ENCODE measurements around the gene FCHSD2.
"Not testable (repeated sequence)": the region's sequence is repeated elsewhere in the genome, so short reads cannot be mapped to it uniquely, and the experiment has no call there.

FCHSD2 gene

DNA sequence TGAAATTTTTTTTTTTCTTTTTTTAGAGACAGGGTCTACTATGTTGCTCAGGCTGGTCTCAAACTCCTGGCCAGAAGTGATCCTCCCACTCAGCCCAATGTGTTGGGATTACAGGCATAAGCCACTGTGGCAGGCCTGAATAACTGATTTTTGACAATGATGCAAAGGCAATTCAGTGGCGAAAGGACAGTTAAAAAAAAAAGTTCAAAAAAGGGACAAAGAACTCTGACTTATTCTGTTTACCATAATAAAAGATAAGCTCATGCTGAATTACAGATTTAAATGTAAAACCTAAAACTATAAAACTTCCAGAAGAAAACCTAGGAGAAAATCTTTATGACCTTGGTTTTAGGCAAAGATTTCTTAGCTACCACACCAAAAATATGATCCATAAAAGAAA is 279.0 kb downstream of the FCHSD2 start:
- DNase-seq: no peak

GRCh38 chr11:72860592-72860991 is 281.5 kb downstream of the FCHSD2 start:
- DNase-seq: no peak

DNA sequence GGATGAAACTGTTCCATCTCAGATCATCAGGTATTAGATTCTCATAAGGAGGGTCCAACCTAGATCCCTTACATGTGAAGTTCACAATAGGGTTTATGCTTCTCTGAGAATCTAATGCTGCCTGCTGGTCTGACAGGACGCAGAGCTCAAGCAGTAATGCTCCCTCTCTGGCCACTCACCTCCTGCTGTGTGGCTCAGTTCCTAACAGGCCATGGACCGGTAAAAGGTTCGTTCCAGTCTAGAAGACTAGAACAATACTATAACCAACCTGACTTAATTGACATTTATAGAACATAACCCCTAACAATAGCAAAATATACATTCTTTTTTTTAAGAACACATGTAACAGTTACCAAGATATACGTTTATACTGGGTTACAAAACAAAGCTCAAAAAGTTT is 282.1 kb downstream of the FCHSD2 start:
- no peak for DNase-seq

DNA sequence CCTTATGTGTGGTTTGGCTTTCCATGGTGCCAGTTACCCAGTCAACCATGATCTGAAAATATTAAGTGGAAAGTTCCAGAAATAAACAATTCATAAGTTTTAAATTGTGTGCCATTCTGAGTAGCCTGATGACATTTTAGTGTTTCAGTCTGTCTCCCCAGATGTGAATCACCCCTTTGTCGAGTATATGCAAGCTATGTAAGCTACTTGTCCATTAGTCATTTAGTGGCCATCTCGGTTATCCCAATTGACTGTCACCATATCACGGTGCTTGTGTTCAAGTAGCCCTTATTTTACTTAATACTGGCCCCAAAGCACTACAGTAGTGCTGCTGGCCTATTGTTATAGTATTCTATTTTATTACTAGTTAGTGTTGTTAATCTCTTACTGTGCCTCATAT is 283.0 kb downstream of the FCHSD2 start:
- no peak for DNase-seq

GRCh38 chr11:72858267-72858666 is 283.9 kb downstream of the FCHSD2 start:
- DNase-seq: not testable (repeated sequence)

DNA sequence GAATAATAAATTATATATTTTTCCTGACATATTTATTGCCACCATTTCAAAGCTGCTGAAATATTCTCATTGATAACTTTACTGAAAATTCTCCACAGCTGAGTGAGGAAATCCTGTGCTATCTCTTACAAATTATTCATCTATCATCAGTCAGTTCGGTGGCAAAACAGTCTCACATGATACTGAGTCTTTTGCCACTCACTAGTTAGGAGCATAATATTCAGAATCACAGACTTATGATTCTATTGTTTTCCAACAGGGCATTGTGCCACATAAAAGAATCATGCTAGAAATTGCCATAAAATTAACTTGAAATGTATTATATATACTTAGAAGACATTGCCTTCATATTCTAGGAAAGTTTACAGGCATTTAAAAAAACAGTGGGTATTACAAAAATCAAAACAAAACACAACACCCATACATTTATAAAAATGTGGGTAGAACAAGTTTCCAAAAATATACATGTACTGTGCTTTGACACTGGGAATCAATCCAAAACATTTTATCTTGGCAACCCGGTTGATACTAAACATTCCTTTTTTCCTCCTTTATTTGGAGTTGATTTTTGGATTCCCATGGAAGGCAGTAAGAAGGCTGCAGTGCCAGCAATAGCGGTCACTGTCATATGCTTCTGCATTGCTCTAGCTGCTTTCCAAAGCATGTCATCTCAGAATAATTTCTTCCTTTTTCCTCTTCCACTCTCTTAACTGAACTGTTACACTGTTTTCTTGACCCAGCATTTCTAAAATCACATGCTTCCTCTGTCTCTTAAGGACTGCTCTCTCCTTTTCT is 285.4 kb downstream of the FCHSD2 start:
- peak; percentile 75 for DNase-seq

DNA sequence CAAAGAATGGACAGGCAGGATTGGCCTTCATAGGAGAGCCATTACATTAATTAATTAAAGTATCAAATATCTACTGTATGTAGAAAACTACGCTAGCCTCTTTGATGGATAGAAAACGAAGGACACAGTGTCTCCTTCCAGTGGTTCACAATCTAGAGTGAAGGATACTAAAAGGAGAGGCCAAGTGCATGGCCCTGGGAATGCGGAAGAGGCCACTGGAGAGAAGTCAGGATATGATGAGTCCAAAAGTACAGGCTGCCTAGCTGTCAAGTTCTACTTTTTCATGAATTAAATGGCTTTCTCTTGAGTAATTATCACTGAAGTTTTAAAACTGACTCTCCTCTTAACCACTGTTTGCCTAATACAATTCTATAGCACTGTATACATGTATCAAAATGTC is 286.1 kb downstream of the FCHSD2 start:
- no peak for DNase-seq

DNA sequence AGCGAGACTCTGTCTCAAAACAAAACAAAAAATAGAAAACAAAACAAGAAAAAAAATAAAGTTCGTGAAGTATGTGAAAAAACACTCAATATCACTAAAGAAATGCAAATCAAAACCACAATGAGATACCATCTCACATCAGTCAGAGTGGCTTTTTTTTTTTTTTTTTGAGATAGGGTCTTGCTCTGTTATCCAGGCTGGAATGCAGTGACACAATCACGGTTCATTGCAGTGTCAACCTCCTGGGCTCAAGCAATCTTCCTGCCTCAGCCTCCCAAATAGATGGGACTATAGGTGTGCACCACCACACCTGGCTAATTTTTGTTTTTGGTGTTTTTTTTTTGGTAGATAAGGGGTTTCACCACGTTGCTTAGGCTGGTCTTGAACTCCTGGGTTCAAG is 290.4 kb downstream of the FCHSD2 start:
- peak; percentile 40 for DNase-seq

GRCh38 chr11:72850832-72851231 is 291.3 kb downstream of the FCHSD2 start:
- DNase-seq: no peak

- DNase-seq: no peak
These were observed 293.2 kb downstream of the FCHSD2 start for GRCh38 chr11:72848846-72849466.

DNA sequence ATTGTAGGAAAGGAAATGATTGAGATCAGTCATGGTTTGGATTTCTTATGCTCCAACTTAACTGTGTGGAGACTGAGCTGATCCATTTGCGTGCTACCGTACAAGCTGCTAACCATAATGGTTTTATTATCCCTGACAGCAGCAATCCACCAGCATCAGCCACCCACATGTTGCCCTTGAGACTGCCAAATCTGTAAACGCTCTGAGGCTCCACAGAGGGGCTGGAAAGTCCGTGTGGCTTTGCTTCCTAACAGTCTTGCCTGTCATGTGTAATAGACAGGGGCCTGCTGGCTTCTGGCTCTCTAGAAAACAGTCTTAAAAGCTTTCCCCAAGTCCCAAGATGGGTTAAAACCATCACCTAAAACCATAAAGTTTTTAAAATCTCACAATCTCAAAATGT is 297.8 kb downstream of the FCHSD2 start:
- no peak for DNase-seq

DNA sequence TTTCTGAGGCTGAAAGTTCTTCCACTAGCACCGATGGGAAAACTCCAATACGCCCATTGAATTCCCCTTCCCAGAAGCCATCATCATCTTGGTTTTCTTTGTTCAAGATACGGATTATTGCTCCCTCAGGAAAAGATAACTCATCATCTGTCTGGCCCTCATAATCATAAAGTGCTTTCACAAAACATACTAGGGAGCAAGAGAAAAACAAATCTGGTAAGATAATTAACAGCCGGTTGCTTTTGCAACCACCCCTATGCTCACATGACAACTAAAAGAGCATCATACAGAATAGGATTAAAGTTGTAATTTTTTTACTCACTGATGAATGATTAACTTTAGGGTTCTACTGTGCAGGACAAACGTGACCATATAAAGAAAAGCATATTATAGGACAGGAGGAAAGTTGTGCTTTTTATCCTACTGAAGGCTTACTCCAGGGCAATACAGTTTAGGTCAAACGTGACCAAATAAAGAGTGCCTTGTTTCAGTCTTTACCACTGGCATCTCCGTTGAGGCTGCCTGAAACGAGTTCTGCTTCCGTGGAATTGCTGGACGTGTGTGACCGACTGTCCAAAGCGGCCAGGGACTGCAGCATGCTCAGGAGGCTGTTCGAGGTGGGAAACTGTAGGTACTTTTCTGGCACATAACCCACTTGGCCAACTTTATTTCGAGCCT is 299.3 kb downstream of the FCHSD2 start:
- DNase-seq: no peak

DNA sequence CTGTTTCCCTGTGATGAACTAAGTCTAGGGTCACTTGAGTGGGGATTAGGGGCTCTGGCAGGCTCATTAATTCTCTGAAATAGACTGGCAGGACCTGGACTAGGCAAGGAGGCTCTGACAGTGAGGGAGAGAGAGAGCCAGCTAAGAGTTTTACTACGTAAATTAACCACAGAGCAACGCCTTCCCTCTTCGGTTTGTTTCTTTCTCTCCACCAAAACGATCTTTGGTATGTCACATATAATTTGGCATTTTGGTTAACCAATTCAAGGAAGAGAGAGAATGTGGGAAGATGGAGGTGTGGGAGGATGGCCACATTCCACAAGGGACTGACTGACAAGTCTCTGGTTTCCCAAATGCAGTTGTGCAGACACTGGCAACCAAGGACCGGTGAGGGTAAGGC is 300.0 kb downstream of the FCHSD2 start:
- no peak for DNase-seq

DNA sequence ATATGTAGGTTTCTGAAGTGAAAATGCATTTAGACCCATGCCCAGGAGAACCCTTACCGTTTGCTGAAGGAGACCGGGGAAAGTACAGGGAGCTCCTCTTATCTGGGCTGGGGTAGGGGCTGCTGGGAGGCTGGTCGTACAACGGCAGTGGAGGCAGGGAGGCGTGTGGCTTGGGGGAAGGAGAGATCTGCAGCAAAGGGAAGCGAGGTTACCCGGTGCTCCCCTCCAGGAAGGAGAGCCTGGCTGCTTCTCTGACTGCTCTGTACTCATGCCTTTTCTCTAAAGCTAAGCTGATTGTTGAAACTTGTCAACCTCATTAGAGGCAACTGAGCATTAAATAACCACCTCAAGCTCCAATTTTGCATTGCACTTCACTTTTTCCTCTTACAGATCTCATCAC is 300.7 kb downstream of the FCHSD2 start:
- DNase-seq: no peak

DNA sequence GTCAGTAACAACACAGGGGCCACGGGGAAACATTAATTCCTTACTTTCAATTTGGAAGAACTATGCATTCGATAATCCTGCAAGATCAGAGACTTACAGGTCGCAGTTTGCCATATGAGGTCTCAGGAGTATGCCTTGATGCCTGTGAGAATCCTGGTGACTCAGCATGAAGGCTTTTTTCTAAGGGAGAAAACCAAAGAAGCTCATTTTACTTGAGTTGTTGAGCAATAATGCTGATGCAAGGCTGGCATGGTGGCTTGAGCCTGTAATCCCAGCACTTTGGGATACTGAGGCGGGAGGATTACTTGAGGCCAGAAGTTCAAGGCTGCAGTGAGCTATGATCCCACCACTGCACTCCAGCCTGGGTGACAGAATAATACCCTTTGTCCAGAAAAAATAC is 301.3 kb downstream of the FCHSD2 start:
- peak; percentile 64 for DNase-seq

DNA sequence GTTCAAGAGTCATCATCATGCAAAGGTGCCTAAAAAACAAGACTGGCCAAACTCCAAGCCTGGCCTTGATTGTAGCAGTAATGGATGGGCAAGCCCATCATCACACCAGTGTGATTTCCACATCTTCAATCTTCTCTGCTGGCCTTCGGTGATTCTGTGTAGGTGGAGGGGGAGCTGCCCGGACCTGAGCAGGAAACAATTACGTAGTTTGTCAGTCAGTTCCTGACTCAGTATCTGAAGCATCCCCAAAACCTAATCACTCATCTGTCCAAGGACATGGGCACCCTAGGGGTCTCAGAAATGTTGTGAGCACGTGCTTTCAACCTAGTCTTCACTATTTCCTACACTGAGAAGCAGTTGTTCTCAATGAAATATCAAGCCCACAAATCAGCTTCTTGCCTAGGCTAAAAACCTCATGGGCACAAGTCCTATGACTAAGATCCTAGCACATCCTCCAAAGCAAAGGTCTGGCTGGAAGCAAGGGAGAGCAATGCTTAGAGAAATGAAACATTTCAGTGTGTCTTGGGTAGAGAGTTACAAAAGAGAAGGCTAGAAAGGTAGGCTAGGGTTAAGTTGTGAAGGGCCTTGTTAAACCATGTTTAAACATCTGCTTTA is 303.3 kb downstream of the FCHSD2 start:
- DNase-seq: no peak

- DNase-seq: no peak
These were observed 306.0 kb downstream of the FCHSD2 start for GRCh38 chr11:72836111-72836510.

- DNase-seq: no peak
These were observed 307.2 kb downstream of the FCHSD2 start for GRCh38 chr11:72834905-72835304.

DNA sequence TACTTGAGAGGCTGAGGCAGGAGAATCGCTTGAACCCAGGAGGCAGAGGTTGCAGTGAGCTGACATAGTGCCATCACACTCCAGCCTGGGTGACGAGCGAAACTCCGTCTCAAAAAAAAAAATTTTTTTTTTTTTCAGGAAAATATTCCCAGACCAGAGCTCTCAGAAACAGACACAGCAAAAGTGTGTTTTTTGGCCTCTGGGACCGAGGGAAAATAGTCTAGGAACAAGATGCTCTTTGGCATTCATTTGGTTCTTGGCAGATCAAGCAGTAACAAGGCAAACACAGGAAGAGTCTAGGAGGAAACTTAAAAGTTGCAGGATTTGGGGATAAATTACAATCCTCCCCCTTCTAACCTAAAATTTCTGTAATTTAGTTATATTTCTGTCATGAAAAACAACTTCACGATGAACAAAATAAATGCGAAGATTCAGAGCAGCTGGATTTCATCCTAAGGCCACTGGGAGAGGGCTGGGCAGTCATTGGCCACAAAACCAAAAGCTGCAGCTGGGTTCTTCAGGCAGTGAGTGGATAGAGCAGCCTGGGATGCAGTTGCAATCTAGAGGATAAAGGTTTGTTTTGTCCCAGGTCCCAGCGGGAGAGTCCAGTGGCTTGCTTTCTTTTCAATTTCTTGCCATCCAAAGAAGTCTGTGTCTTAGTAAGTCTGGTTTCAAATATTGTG is 308.2 kb downstream of the FCHSD2 start:
- DNase-seq: no peak

DNA sequence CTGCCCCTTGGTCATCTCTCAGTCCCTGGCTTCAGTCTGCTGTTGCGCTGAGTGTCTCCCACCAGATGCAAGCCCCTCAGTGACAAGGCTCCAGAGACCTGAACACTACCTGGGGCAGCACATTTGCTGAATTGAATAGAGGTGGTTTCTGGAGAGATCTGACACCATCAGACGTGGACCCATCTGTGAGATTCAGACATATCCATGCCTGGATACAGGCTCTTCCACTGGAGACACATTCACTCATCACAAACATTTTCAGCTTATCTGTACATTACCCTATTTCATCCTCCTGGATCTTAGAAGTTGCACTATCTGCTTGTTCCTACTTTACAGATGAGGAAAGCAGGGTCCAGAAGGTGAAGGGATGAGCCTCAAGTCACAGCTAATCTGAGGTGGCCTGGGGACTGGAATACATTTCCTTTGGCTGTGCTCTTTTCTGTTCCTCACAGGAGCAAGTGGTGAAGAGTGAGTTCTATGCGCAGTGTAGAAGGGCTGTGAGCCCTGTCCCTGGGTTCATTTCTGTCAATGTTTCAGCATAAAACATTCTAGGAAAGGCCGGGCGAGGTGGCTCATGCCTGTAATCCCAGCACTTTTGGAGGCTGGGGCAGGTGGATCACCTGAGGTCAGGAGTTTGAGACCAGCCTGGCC is 308.9 kb downstream of the FCHSD2 start:
- no peak for DNase-seq

- DNase-seq: no peak
These were observed 309.6 kb downstream of the FCHSD2 start for GRCh38 chr11:72832301-72833082.
